Stromal cell of bone marrow (primary cell): Measurements from ENCODE around the gene TLX1.
"Not testable (repeated sequence)": the region's sequence is repeated elsewhere in the genome, so short reads cannot be mapped to it uniquely, and the experiment has no call there.

Experiments used
- DNase-seq: peaks from one replicate; pipeline ENCODE4 v3.0.0-alpha.2; 2012; ENCODE audit warnings: low read depth

The TLX1 gene

GRCh38 chr10:101152316-101152715, 21.2 kb downstream of the TLX1 start:
- DNase-seq = no peak

DNA sequence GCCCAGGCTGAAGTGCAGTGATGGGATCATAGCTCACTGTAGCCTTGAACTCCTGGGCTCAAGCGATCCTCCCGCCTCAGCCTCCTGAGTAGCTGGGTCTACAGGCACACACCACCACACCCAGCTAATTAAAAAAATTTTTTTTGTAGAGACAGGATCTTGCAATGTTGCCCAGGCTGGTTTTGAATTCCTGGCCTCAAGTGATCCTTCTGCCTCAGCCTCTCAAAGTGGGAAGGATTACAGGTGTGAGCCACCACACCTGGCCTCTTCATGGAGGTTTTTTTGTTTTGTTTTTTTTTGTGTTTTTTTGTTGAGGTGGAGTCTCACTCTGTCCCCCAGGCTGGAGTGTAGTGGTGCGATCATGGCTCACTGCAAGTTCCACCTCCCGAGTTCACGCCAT, 23.4 kb downstream of the TLX1 start:
- not testable (repeated sequence) for DNase-seq

- no peak for DNase-seq
Measured at GRCh38 chr10:101155896-101156295, 24.8 kb downstream of the TLX1 start.

DNA sequence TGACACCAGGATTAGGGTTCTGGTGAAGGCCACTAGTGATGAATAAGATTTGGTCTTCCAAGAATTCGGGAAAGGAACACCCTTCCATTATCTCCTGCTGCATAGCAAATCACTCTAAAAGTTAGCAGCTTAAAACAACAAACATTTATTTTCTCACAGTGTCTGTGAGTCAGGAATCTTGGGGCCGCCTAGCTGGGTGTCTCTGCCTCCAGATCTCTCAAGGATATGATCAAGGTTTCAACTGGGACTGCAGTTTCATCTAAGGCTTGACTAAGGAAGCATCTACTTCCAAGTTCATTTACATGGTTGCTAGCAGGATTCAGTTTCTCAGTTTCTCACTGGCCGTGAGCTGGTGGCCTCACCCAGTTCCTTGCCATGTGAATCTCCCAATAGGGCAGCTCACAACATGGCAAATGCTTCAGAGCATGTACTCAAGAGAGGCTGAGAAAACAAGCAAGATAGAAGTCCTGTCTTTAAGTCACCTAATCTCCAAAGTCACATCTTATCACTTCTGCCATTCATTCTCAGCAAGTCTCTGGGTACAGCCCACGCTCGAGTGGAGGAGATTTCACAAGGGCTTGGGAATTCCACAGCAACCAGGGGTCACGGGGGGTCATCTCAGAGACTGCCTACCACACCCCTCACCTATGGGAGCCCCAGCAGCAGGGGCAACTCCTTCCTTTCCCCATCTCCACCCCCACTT, 26.8 kb downstream of the TLX1 start:
- DNase-seq = no peak

GRCh38 chr10:101158459-101159058, 27.5 kb downstream of the TLX1 start:
- no peak for DNase-seq

DNA sequence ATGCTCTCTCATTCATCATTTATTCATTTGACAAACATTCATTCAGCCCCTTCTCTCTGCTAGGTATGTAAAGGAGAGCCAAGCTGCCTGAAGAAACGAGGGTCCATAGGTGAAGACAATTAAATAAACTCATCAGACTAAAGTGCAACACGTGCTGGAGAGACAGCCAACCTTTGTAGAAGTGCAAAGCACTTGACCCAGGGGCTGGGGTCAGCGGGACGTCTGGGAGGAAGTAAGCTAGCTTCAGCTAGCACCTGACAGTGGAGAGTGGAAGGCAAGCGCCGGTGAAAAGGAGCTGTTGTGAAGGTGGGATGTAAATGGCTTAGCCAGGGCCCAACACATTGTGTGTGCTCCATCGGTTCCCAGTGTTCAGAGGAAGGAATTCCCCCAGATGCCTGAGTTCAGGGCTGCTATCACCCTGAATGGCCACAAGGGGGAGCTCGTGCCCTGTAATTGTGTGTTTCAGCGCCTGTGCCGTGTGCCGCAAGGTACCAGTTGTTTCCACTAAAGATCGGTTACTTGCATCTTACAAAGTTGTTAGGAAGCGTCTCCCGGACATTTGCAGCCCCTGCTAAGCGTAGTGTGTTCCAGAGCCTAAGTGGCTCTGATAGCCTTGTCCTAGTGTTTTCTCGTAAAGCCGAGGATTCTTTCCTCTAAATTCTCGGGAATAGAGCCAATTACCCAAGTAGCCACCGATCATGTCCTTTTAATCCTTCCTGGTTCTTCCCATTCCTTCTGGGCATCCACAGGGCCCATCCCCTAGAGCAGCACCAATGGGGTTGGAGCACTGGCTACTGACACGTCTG, 30.6 kb downstream of the TLX1 start:
- peak; percentile 56 for DNase-seq

- DNase-seq = no peak
Measured at GRCh38 chr10:101162677-101163076, 31.6 kb downstream of the TLX1 start.

DNA sequence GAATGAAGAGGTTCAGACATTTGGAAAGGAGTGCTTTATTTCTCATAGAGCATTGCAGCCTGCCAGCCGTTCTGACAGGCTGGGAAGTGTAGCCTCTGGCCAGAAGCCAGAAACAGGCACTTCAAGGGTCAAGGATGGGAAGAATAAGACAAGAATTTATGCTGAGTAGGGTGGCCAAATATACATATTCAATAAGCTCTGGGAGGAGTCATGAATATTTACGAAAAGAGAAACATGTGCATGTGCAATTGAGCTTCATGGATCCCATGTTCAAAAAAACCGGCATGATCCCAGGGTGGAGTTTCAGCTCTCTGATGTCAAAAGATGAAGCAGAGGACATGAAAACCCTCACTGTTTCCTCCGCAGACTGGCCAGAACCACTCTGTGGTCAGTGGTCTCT, 32.9 kb downstream of the TLX1 start:
- DNase-seq = no peak

GRCh38 chr10:101165736-101166135, 34.6 kb downstream of the TLX1 start:
- no peak for DNase-seq

- no peak for DNase-seq
Measured at GRCh38 chr10:101166430-101166829, 35.3 kb downstream of the TLX1 start.

DNA sequence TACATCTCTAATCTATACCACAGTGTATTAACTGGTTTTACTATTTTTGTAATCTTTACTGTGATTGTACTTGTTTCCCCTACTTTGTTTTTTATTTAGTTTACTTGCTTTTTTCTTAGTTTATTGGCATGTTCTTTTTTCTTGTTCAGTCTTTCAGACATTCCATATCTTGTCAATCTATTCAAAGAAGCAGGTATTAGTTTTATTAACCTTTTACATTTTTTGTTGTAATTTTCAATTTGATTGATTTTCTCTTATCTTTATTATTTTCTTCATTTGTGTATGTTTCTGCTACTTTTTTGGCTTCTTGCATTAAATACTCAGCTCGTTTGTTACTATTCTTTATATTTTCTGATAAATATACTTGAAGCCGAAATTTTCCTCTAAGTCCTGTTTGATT, 41.6 kb downstream of the TLX1 start:
- DNase-seq = no peak

DNA sequence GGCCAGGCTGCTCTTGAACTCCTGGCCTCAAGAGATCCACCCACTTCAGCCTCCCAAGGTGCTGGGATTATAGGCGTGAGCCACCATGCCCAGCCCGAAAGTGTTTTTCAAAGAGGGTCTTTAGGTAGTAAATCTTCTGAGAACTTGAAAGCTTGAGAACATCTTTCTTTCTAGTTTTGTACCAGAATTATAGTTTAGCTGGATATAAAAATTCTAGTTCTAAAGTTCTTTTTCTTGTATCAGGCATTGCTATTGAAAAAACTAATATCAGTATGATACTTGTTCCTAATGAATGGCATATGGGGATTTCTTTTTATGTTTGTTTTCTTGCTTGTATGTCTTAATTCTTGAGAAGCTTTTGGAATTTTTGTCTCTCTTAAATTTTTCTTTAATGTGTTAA, 43.2 kb downstream of the TLX1 start:
- no peak for DNase-seq

- DNase-seq = no peak
Measured at GRCh38 chr10:101176577-101176976, 45.5 kb downstream of the TLX1 start.

DNA sequence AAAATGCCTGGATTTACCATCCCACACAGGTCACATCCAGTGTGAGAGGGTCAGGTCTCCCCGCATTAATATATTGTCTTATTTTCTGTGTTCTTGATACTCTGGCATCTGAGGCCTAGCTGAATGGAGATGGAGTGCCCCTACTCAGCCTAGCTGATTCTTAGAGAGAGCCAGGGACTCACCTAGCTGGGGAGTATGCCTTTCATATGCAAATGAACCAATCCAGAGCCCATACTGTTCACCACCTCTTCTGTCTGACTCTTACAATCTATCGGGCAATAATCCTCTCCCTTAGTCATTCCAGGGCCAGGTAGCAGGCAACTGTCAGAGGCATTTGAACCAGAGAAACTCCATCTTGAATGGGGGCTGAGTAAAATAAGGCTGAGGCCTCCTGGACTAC, 51.8 kb downstream of the TLX1 start:
- DNase-seq = no peak

DNA sequence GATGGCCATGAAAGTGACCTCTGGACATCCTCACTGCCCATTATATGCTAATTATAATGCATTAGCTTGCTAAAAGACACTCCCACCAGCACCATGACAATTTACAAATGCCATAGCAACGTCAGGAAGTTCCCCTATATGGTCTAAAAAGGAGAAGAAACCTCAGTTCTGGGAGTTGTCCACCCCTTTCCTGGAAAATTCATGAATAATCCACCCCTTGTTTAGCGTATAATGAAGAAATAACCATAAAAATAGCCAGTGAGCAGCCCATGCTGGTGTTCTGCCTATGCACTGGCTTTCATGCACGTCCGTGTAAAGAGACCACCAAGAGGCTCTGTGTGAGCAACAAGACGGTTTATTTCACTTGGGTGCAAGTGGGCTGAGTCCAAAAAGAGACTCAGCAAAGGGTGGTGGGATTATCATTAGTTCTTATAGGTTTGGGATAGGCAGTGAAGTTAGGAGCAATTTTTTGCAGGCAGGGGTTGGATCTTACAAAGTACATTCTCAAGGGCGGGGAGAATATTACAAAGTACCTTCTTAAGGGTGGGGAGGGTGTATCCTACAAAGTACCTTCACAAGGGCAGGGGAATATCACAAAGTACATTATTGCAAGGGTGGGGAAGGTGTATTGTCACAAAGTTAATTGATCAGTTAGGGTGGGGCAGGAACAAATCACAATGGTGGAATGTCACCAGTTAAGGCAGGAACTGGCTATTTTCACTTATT, 52.5 kb downstream of the TLX1 start:
- DNase-seq = no peak
